ENCODE measurements around the gene CDKN1B.

- TF ChIP-seq ZNF274 (IDR thresholded peaks at IDR 0.05; ENCODE audit: low read depth, low read length) (no peak), YY1 (IDR thresholded peaks at IDR 0.05; ENCODE audit: insufficient read depth, insufficient read length) (no peak), SUZ12 (IDR thresholded peaks at IDR 0.05; ENCODE audit: extremely low read depth, insufficient read depth, insufficient read length) (no peak)
Observed at GRCh38 chr12:12683725-12684124, 33.4 kb upstream of the CDKN1B start.

All from NT2/D1 (cell line).